Esophagus squamous epithelium (tissue), 4 donors: Measurements from ENCODE around the gene TRIM46.

Source experiments
- CTCF ChIP-seq, 6 experiments: fragments of 450-650 bp in 4 of 6; fragments of 200-600 bp in 2 of 6; sonication (generic) in 2 of 6; IDR thresholded peaks; one replicate each; pipeline ENCODE4 v1.5.1; 2016 to 2019; ENCODE audit warnings: antibody characterized with exemption in 6 of 6, mild to moderate bottlenecking in 4 of 6, moderate library complexity in 4 of 6
- POLR2A ChIP-seq, 4 donors: fragments of 450-650 bp; IDR thresholded peaks; one replicate each; pipeline ENCODE4 v1.6.1; 2017; ENCODE audit warnings: antibody characterized with exemption in 4 of 4, mild to moderate bottlenecking in 4 of 4, moderate library complexity in 3 of 4

- TF ChIP-seq CTCF (IDR thresholded peaks at IDR 0.05) (no peak), POLR2A (IDR thresholded peaks at IDR 0.05) (no peak)
Measured at GRCh38 chr1:155137154-155137949, 36.3 kb upstream of the TRIM46 start.
